K562 (cell line): ENCODE measurements around the gene MKRN1. TPM values are rescaled to one million over a fixed set of nuclear protein-coding genes. Genes with fewer than 3 reads are reported as not detected.
A peak's percentile ranks its signal among the peaks of the same experiment; 100 is the strongest.

ENCODE experiments used
- CREB1 ChIP-seq, 2 experiments: sonication (generic) in 1 of 2; formaldehyde crosslinking in 1 of 2; IDR thresholded peaks; 2 replicates each; pipeline versions ENCODE4 v1.6.1 to v1.8.0; 2012 to 2022; ENCODE audit warnings: inconsistent platforms in 1 of 2, mild to moderate bottlenecking in 1 of 2, missing genetic modification reagents in 1 of 2, moderate library complexity in 1 of 2
- ELF4 ChIP-seq: fragments of 450-650 bp; formaldehyde crosslinking; IDR thresholded peaks from 2 replicates; pipeline ENCODE4 v1.4.0; 2022; ENCODE audit warnings: missing genetic modification characterization
- MLX ChIP-seq, 2 experiments: fragments of 450-650 bp in 1 of 2; sonication (generic) in 1 of 2; formaldehyde crosslinking; conservative IDR thresholded peaks; 2 replicates each; pipeline versions ENCODE4 v1.4.0 to v1.8.1; 2020 to 2022; ENCODE audit warnings: mild to moderate bottlenecking in 1 of 2, missing genetic modification reagents in 1 of 2
- MYBL2 ChIP-seq, 2 experiments: fragments of 450-650 bp in 1 of 2; sonication (generic) in 1 of 2; formaldehyde crosslinking in 1 of 2; IDR thresholded peaks; 2 replicates each; pipeline versions ENCODE4 v1.6.1 to v1.8.1; 2017 to 2022; ENCODE audit warnings: borderline replicate concordance in 1 of 2, inconsistent platforms in 1 of 2, low read depth in 1 of 2, mild to moderate bottlenecking in 1 of 2, missing genetic modification reagents in 1 of 2, moderate library complexity in 1 of 2
- NR2C2 ChIP-seq, 2 experiments: fragments of 200-800 bp in 1 of 2; sonication (Bioruptor generic) in 1 of 2; sonication (generic) in 1 of 2; formaldehyde crosslinking in 1 of 2; IDR thresholded peaks; 2 replicates each; pipeline versions ENCODE4 v1.6.1 to v1.8.0; 2016 to 2022; ENCODE audit warnings: mild to moderate bottlenecking in 1 of 2, missing compliant biosample characterization in 1 of 2, missing genetic modification characterization in 1 of 2, missing genetic modification reagents in 1 of 2
- PKNOX1 ChIP-seq: fragments of 450-650 bp; IDR thresholded peaks from 2 replicates; pipeline ENCODE4 v1.6.1; 2016
- PML ChIP-seq: IDR thresholded peaks from 2 replicates; pipeline ENCODE4 v1.6.1; 2012; ENCODE audit warnings: low read length, inconsistent platforms
- PPARD ChIP-seq: fragments of 250-450 bp; sonication (Bioruptor Pico); IDR thresholded peaks from 2 replicates; pipeline ENCODE4 v1.8.0; 2022; ENCODE audit warnings: inconsistent platforms, mild to moderate bottlenecking, moderate library complexity
- PRDM10 ChIP-seq: fragments of 450-650 bp; IDR thresholded peaks from 2 replicates; pipeline ENCODE4 v1.6.1; 2018; ENCODE audit not compliant: partially characterized antibody
- SMAD3 ChIP-seq: fragments of 450-650 bp; formaldehyde crosslinking; conservative IDR thresholded peaks from 2 replicates; pipeline ENCODE4 v1.4.0; 2020; ENCODE audit warnings: mild to moderate bottlenecking
- TFAP4 ChIP-seq: sonication (generic); formaldehyde crosslinking; IDR thresholded peaks from 2 replicates; pipeline ENCODE4 v1.8.0; 2022; ENCODE audit warnings: missing genetic modification reagents, mild to moderate bottlenecking, moderate library complexity, borderline replicate concordance
- ZKSCAN1 ChIP-seq: fragments of 150-350 bp; IDR thresholded peaks from 2 replicates; pipeline ENCODE4 v1.6.1; 2016; ENCODE audit warnings: low read depth, low read length
- ZNF175 ChIP-seq: fragments of 200-800 bp; sonication (Bioruptor generic); IDR thresholded peaks from 2 replicates; pipeline ENCODE4 v1.6.1; 2016; ENCODE audit warnings: low read depth, mild to moderate bottlenecking, missing genetic modification characterization, missing compliant biosample characterization
- ZNF277 ChIP-seq: fragments of 250-450 bp; sonication (Bioruptor Pico); IDR thresholded peaks from 2 replicates; pipeline ENCODE4 v1.8.0; 2022; ENCODE audit warnings: inconsistent platforms, mild to moderate bottlenecking, moderate library complexity, borderline replicate concordance
- ZNF778 ChIP-seq: fragments of 450-650 bp; formaldehyde crosslinking; IDR thresholded peaks from 2 replicates; pipeline ENCODE4 v1.4.0; 2020; ENCODE audit warnings: mild to moderate bottlenecking, moderate library complexity
- polyA plus RNA-seq, 8 experiments: library from polyadenylated mRNA; depleted of rRNA in 4 of 8; stranded (reverse) in 5 of 8; unstranded in 3 of 8; fragments of >200 nt; fragmentation: Nextera tagmentation in 2 of 8; fragmentation: Illumina TruSeq in 1 of 8; extraction: Ambion mirVana in 2 of 8; extraction: Trizol in 1 of 8; gene quantifications; 2 replicates each; pipeline versions ENCODE4 v1.2.1 to v1.2.3, GENCODE V29; 2011 to 2014; ENCODE audit warnings: inconsistent platforms in 1 of 8, missing spikeins in 1 of 8
- total RNA-seq, 7 experiments: library from RNA; depleted of rRNA in 6 of 7; stranded (reverse); fragments of >200 nt in 6 of 7; fragmentation: Illumina TruSeq in 2 of 7; extraction: Trizol in 2 of 7; gene quantifications; 2 replicates each; pipeline versions ENCODE4 v1.2.1 to v1.2.3, GENCODE V29; 2011 to 2021; ENCODE audit warnings: low replicate concordance in 1 of 7

MKRN1 gene
- total and polyA plus RNA-seq, 9 of the 15 experiments (the other 6 are each of a cell fraction or from before 2014, with no cell fraction given), result 30.5 to 90.3 (median 76.0) TPM

DNA sequence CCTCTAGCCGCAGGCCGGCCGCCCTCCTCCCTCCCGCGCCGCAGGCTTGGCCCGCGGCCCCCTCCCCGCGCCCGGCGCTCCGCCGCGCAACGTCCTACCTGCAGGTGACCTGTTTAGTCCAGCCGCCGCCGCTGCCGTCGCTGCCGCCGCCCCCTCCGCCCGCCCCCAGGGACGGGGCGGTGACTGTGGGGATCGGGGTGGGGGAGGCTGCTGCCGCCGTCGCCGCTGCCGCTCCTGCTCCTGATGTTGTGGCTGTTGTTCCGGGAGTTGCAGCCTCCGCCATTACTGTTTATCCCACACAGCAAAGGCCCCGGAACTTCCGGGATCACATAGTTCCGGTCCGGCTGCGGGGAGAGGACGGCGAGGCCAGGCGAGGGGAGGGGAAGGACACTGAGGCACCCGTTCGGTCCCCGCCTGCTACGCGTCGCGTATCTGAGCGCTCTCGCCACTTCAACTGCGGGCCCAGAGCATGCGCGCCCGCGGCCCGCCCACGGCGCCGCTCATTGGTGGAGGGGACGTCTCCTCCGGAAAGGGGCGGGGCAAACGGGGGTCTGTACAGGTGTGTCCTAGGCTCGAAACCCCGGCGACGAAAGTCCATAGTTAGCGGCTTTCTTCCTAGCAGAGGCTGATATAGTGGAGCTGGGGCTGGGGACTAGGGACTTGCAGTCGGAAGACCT lies at the start of gene MKRN1 (continued):
- TF ChIP-seq PRDM10, result peak; percentile 54
- TF ChIP-seq PKNOX1, result peak; percentile 63
- TF ChIP-seq PPARD (CRISPR knock-in tag), result no peak
- TF ChIP-seq MLX (CRISPR knock-in tag; conservative IDR thresholded peaks at IDR 0.05), result 0 out of 4 replicates have a peak, but pooled peaks of 1 of the 2 experiments have one; percentile 9
- TF ChIP-seq MYBL2 (IDR thresholded peaks at IDR 0.05; ENCODE audit: low read depth), result no peak
- TF ChIP-seq MYBL2 (CRISPR knock-in tag; IDR thresholded peaks at IDR 0.05; ENCODE audit: borderline replicate concordance), result peak; percentile 58; the same call in 1 of the 2 replicates
- 0 out of 2 replicates have a peak, but pooled peaks have one; percentile 27 for TF ChIP-seq NR2C2 (CRISPR knock-in tag; IDR thresholded peaks at IDR 0.05)
- peak; percentile 72 for TF ChIP-seq NR2C2 (tag; IDR thresholded peaks at IDR 0.05)
- TF ChIP-seq ZNF175, result no peak
- peak; percentile 60; the same call in 1 of the 2 replicates for TF ChIP-seq CREB1 (IDR thresholded peaks at IDR 0.05)
- peak; percentile 79; the same call in 1 of the 2 replicates for TF ChIP-seq CREB1 (CRISPR knock-in tag; IDR thresholded peaks at IDR 0.05)
- peak; percentile 80 for TF ChIP-seq TFAP4 (CRISPR knock-in tag)
- TF ChIP-seq PML, result peak; percentile 88
- TF ChIP-seq ELF4 (CRISPR knock-in tag), result peak; percentile 93
- TF ChIP-seq ZKSCAN1, result peak; percentile 75; the same call in 1 of the 2 replicates
- TF ChIP-seq SMAD3 (CRISPR knock-in tag), result no peak
- no peak for TF ChIP-seq ZNF778 (CRISPR knock-in tag)
- TF ChIP-seq ZNF277 (CRISPR knock-in tag), result no peak
